COLO668 (cell line): ENCODE results near the gene NEK10.

Experiments used
- DNase-seq: peaks from one replicate; lab custom pipeline; 2025; ENCODE audit not compliant: unreplicated experiment; lab: John Stamatoyannopoulos, UW

NEK10 gene

GRCh38 chr3:27072810-27073651 is 296.2 kb downstream of the NEK10 start:
- no peak for DNase-seq

GRCh38 chr3:27060336-27060735 is 308.8 kb downstream of the NEK10 start:
- DNase-seq = no peak
